GM21390 (cell line): ENCODE data around the gene ZDHHC13.
"Not testable (repeated sequence)": the region's sequence is repeated elsewhere in the genome, so short reads cannot be mapped to it uniquely, and the experiment has no call there.

Experiments used
- ATAC-seq: cut with Tn5 transposase; IDR thresholded peaks from one replicate; pipeline ENCODE4 v1.9.1; 2021; ENCODE audit not compliant: unreplicated experiment

Gene ZDHHC13

GRCh38 chr11:19100885-19101284 is 16.1 kb upstream of the ZDHHC13 start:
- no peak for ATAC-seq

DNA sequence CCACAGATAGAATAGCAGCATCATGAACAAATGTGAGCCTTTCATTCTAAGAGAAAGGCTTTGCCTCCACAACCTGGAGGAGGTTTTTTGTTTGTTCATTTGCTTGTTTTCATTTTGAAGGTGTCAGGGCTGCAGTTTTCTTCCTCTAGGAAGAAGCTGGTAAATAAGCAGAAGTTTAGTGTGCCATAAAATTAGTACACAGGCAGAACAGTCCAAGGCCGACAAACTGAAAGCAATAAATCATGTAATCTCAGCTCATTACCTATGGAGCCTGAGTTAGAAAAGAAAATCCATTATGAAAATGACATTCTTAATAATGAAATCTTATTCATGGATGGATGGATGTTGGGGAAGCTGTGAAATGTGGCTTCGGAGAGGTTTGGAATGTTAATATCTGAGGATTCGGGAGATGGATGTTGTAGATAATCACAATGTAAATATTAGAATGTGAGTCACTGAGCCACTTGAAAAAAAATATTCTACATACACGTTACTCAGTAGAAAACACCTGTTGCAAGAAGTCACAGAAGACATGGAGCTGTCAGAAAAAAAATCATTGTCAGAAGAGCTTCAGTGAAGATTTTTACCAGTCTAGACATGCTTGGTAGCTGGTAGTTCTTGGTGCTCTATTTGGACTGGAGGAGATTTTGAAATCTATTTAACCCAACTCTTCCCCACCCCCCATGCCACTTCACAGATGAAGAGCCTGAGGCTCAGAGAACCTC is 15.0 kb upstream of the ZDHHC13 start:
- ATAC-seq: no peak

- no peak for ATAC-seq
Measured at GRCh38 chr11:19102521-19102900, 14.5 kb upstream of the ZDHHC13 start.

DNA sequence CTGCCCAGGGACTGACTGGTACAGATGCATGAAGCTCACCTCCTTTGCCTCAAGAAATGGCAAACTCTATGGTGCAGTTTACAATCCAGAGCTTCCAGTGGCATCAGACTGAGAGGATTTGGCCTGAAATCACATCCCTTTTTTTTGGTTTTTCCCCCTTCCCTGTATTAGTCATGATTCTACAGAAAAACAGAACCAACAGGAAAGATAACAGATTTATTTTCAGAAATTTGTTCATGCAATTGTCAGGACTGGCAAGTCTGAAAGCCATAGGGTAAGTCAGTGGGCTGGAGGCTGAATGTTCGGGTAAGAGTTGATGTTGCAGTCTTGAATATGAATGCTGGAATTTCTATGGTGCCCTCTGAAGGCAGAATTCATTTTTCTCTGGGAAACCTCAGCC is 12.0 kb upstream of the ZDHHC13 start:
- ATAC-seq: no peak

GRCh38 chr11:19107125-19107524 is 9.8 kb upstream of the ZDHHC13 start:
- ATAC-seq: no peak

- no peak for ATAC-seq
Measured at GRCh38 chr11:19110295-19110694, 6.7 kb upstream of the ZDHHC13 start.

- no peak for ATAC-seq
Measured at GRCh38 chr11:19111809-19112208, 5.2 kb upstream of the ZDHHC13 start.

- ATAC-seq: no peak
Measured at GRCh38 chr11:19116276-19116970, 545 bp upstream of the ZDHHC13 start.

GRCh38 chr11:19117760-19118097 is 761 bp downstream of the ZDHHC13 start:
- ATAC-seq: no peak

- no peak for ATAC-seq
Measured at GRCh38 chr11:19121646-19122045, 4.7 kb downstream of the ZDHHC13 start.

GRCh38 chr11:19122960-19123615 is 6.1 kb downstream of the ZDHHC13 start:
- ATAC-seq: no peak

GRCh38 chr11:19126562-19127325 is 9.8 kb downstream of the ZDHHC13 start:
- not testable (repeated sequence) for ATAC-seq

GRCh38 chr11:19134004-19134403 is 17.0 kb downstream of the ZDHHC13 start:
- no peak for ATAC-seq

DNA sequence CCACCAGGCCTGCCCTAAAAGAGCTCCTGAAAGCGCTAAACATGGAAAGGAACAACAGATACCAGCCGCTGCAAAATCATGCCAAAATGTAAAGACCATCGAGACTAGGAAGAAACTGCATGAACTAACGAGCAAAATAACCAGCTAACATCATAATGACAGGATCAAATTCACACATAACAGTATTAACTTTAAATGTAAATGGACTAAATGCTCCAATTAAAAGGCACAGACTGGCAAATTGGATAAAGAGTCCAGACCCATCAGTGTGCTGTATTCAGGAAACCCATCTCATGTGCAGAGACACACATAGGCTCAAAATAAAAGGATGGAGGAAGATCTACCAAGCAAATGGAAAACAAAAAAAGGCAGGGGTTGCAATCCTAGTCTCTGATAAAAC is 19.9 kb downstream of the ZDHHC13 start:
- not testable (repeated sequence) for ATAC-seq

DNA sequence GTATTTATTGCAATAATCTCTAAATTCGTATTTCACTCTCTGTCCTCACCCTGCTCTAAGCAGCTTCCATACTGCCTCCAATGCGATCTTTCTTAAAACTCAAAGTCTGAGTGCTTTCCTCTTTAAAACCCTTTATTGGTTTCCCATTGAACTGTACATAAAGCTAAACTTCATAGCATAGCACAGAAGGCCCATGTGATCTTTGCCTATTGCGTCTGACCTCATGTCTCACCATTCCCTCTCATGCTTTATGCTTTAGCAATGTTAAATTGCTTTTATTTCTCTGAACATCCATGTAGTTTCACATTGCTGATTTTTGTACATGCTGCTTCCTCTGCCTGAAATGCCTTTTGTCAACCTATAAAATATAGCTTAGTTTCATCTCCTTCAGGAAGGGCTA is 28.4 kb downstream of the ZDHHC13 start:
- ATAC-seq: no peak

DNA sequence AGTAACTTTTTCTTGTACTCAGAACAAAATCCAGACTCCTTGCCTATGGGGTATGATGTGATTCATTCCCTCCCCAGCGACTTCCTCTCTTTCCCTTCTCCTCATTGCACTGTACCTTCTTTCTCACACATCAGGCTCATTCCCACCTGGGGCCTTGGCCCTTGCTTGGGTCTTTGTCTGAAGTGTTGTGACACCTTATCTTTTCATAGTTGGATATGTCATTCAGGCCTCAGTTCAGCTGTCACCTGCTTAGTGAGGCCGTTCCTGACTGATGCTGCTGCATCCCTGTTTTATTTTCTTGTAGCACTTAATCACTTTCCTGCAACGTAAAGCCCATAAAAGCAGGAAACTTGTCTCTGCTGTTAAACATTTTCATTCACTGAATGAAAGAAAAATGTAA is 39.9 kb downstream of the ZDHHC13 start:
- ATAC-seq: no peak

GRCh38 chr11:19160847-19161246 is 43.9 kb downstream of the ZDHHC13 start:
- no peak for ATAC-seq

- no peak for ATAC-seq
Measured at GRCh38 chr11:19161651-19162050, 44.7 kb downstream of the ZDHHC13 start.

GRCh38 chr11:19162951-19163505 is 46.1 kb downstream of the ZDHHC13 start:
- no peak for ATAC-seq

- no peak for ATAC-seq
Measured at GRCh38 chr11:19163617-19164016, 46.6 kb downstream of the ZDHHC13 start.

GRCh38 chr11:19164230-19164855 is 47.4 kb downstream of the ZDHHC13 start:
- no peak for ATAC-seq
